ENCODE data around the gene NR6A1. TPM values are rescaled to one million over a fixed set of nuclear protein-coding genes. Genes with fewer than 3 reads are reported as not detected.

NR6A1 gene
- total RNA-seq, 1 experiment from 2014 or later, result 164 TPM

- Mint-ChIP-seq H3K9me3 (no peaks in the 10 kb centered on the region), H3K4me3 (no peak overlapping the region), H3K27me3 (ENCODE audit: low read depth) (no peaks in the 10 kb centered on the region), H3K4me1 (peaks cover 40% of the 10 kb centered on the region), H3K36me3 (0 out of 2 replicates have a peak, but pooled peaks cover 12% of the 10 kb centered on the region), H3K27ac (peak overlapping the region; percentile 78)
- POLR2A ChIA-PET, result no interaction called here
- no peak for DNase-seq (ENCODE audit: low spot score)
- CTCF ChIA-PET, result interaction anchor here (0.8 to 2.4 kb wide), 2 partner anchors 13 to 104 kb away, joined by 3 to 8 read pairs; no protein-coding TSS in a partner anchor
- peak; percentile 81 for ATAC-seq
- TF ChIP-seq CREM (CRISPR knock-in tag; IDR thresholded peaks at IDR 0.05), result no peak
- no peak for TF ChIP-seq ZBTB21 (CRISPR knock-in tag; IDR thresholded peaks at IDR 0.05; ENCODE audit: borderline replicate concordance)
- TF ChIP-seq SOX15 (CRISPR knock-in tag; IDR thresholded peaks at IDR 0.05), result no peak
- TF ChIP-seq MAX (CRISPR knock-in tag; IDR thresholded peaks at IDR 0.05), result no peak
- TF ChIP-seq ZNF317 (CRISPR knock-in tag; IDR thresholded peaks at IDR 0.05; ENCODE audit: borderline replicate concordance, low read depth), result no peak
- no peak for TF ChIP-seq JUN (CRISPR knock-in tag; IDR thresholded peaks at IDR 0.05)
- TF ChIP-seq CBFB (CRISPR knock-in tag; IDR thresholded peaks at IDR 0.05; ENCODE audit: low read depth), result no peak
- TF ChIP-seq SP1 (CRISPR knock-in tag; conservative IDR thresholded peaks at IDR 0.05), result no peak
- no peak for TF ChIP-seq NFATC4 (CRISPR knock-in tag; IDR thresholded peaks at IDR 0.05)
- TF ChIP-seq NR1H2 (CRISPR knock-in tag; IDR thresholded peaks at IDR 0.05), result no peak
- TF ChIP-seq NFE2L1 (CRISPR knock-in tag; IDR thresholded peaks at IDR 0.05), result no peak
- TF ChIP-seq IRF2 (CRISPR knock-in tag; IDR thresholded peaks at IDR 0.05; ENCODE audit: borderline replicate concordance, low read depth), result no peak
- no peak for TF ChIP-seq ZNF138 (CRISPR knock-in tag; conservative IDR thresholded peaks at IDR 0.05)
- no peak for TF ChIP-seq ZNF219 (CRISPR knock-in tag; IDR thresholded peaks at IDR 0.05; ENCODE audit: borderline replicate concordance)
- TF ChIP-seq JAZF1 (CRISPR knock-in tag; IDR thresholded peaks at IDR 0.05), result no peak
- TF ChIP-seq TEAD4 (CRISPR knock-in tag; IDR thresholded peaks at IDR 0.05), result no peak
- no peak for TF ChIP-seq NR2C2 (CRISPR knock-in tag; IDR thresholded peaks at IDR 0.05)
- no peak for TF ChIP-seq ZNF512 (CRISPR knock-in tag; IDR thresholded peaks at IDR 0.05; ENCODE audit: borderline replicate concordance)
Observed at GRCh38 chr9:124721109-124721906, 49.8 kb downstream of the NR6A1 start.

- ChIA-PET CTCF (interaction anchor here (0.8 to 2.4 kb wide), 3 partner anchors 14 to 103 kb away, joined by 3 to 8 read pairs (median 4); no protein-coding TSS in a partner anchor), POLR2A (no interaction called here)
Observed at GRCh38 chr9:124720429-124721108, 50.5 kb downstream of the NR6A1 start.

More at GRCh38 chr9:124720429-124721108, 50.5 kb downstream of the NR6A1 start:
- no peaks in the 10 kb centered on the region for H3K27me3 Mint-ChIP-seq (ENCODE audit: low read depth)
- no peak overlapping the region for H3K4me3 Mint-ChIP-seq
- peak overlapping the region; percentile 78 for H3K27ac Mint-ChIP-seq
- H3K36me3 Mint-ChIP-seq, result peaks cover 15% of the 10 kb centered on the region
- no peak for TF ChIP-seq NFATC4 (CRISPR knock-in tag; IDR thresholded peaks at IDR 0.05)
- TF ChIP-seq MAX (CRISPR knock-in tag; IDR thresholded peaks at IDR 0.05), result no peak
- no peak for TF ChIP-seq PRRX2 (CRISPR knock-in tag; IDR thresholded peaks at IDR 0.05)
- no peak for TF ChIP-seq FOXP4 (CRISPR knock-in tag; IDR thresholded peaks at IDR 0.05)
- TF ChIP-seq GTF2I (CRISPR knock-in tag; conservative IDR thresholded peaks at IDR 0.05), result no peak
- TF ChIP-seq GRHL2 (CRISPR knock-in tag; IDR thresholded peaks at IDR 0.05; ENCODE audit: insufficient replicate concordance, severe bottlenecking), result no peak
- no peak for TF ChIP-seq ETV6 (CRISPR knock-in tag; IDR thresholded peaks at IDR 0.05)
- TF ChIP-seq E2F1 (CRISPR knock-in tag; IDR thresholded peaks at IDR 0.05), result no peak
- no peak for TF ChIP-seq ERG (CRISPR knock-in tag; IDR thresholded peaks at IDR 0.05)
- no peak for TF ChIP-seq MXD4 (CRISPR knock-in tag; IDR thresholded peaks at IDR 0.05; ENCODE audit: borderline replicate concordance)
- TF ChIP-seq ZNF512 (CRISPR knock-in tag; IDR thresholded peaks at IDR 0.05; ENCODE audit: borderline replicate concordance), result no peak
- DNase-seq (ENCODE audit: low spot score) (no peak), ATAC-seq (no peak)
- H3K9me3 Mint-ChIP-seq, result no peaks in the 10 kb centered on the region
- H3K4me1 Mint-ChIP-seq, result peaks cover 33% of the 10 kb centered on the region

Measured in WTC11 (cell line).